GM18951 (cell line): ENCODE measurements around the gene PRKN.

Source experiments
- POLR2A ChIP-seq: IDR thresholded peaks from 4 replicates; pipeline ENCODE4 v1.6.1; 2011; ENCODE audit warnings: mild to moderate bottlenecking; ENCODE audit not compliant: insufficient read length, insufficient read depth; ENCODE audit errors: extremely low read depth
- in situ Hi-C: fragments of 300-500 bp; cut with MboI; formaldehyde crosslinking; loops from one replicate; pipeline ENCODE4 v1.12.0; 2022; ENCODE audit warnings: low sequenced_read_pairs, mixed read lengths, inconsistent platforms; ENCODE audit not compliant: unreplicated experiment

The PRKN gene

DNA sequence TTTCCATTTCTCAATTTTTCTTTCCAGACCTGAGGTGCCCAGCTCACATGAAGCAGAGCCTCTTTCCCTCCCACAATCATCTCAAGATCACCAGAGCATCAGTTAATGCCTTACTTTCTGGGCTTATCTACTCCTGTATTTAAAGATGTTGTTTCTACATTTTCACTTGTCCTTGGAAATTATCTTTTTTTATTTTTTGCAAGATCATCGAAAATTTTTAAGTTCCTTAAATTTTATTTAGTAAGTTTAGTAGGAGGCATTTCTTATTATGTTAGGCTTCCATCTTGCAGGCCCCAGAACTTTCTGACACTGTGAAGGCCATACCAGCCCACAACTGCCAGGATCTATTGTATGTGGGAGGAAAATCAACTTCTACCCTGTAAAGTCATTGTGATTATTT is 466.0 kb downstream of the PRKN start:
- in situ Hi-C loops = no loop called here
- TF ChIP-seq POLR2A = no peak

DNA sequence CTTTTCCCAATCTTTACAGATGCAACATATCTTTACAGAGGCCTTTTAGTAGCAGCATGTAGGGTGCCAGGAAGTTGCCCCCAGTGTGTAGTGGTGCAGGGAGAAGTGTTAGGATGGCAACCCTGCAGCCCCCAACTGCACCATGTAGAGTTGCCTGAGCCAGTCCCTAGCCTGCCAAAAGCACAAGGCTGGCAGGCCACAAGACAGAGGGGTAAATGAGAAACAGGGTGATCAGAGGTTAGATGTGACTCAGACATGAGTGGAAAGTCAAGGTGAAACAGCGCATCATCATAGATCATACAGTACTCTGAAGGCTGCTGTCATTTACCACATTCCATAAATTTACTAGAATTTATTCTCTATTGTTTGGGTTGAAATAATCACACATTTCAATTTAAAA is 467.5 kb downstream of the PRKN start:
- in situ Hi-C loops = no loop called here
- TF ChIP-seq POLR2A = no peak

DNA sequence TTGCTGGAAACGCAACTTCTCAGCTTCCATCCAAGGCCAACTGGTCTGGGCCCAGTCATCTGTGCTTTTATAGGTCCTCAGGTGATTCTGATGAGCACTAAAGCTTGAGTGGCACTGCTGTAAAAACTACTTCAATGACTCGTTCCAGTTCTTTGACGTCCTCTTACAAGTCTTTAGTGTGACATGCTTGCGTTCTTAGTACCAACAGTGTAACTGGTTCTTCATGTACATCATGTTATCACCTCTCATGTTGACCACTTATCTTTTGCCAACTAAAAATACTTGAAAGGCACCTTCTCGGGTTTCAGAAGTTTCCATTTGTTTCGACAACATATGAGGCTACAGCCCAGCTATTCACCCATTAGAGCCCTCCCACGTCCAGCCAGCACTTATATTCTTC is 468.9 kb downstream of the PRKN start:
- no peak for TF ChIP-seq POLR2A
- in situ Hi-C loops = no loop called here

GRCh38 chr6:162256361-162256760 is 471.2 kb downstream of the PRKN start:
- TF ChIP-seq POLR2A = no peak
- in situ Hi-C loops = no loop called here

DNA sequence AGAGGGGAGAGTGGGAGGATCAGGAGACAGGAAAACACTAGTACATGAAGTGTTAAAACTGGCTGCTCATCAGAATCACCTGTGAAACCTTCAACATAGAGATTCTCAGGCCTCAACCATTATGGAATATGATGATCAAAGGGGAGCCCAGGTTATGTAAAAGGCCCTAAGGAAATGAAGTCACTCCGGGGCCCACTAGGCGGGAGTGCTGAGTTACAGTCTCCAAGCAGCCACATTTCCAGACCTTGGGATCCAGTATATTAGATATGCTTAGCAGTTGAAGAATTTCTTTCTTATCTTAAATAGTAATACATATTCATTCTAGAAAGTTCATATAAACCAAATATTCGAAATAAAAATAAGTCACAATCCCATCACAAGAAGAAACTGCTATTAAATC is 476.3 kb downstream of the PRKN start:
- in situ Hi-C loops = no loop called here
- no peak for TF ChIP-seq POLR2A

DNA sequence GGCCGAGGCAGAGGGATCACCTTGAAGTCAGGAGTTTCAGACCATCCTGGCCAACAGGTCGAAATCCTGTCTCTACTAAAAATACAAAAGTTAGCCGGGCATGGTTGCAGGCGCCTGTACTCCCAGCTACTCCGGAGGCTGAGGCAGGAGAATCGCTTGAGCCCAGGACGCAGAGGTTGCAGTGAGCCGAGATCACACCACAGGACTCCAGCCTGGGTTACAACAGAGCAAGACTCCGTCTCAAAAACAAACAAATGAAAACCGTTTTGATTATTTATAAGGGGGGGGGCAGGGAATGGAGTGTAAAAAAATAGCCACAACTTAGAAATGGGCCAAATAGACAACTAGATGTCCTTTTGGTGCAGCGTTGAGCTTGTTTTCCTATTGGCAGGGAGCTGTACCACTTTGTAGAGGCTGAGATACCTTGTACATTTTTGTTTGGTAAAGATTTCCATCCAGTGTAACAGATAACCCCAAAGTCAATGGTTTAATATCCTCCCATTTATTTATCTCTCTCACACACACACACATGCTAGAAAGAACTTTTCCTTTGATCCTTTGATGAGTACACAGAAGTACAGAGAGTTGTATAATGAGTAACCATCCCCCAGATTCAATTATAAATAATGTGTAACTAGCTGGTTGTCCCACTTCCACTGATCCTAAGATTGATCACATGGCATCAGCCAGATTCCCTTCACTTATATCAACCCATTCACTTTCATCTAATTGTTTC is 477.5 kb downstream of the PRKN start:
- TF ChIP-seq POLR2A = no peak
- in situ Hi-C loops = no loop called here

DNA sequence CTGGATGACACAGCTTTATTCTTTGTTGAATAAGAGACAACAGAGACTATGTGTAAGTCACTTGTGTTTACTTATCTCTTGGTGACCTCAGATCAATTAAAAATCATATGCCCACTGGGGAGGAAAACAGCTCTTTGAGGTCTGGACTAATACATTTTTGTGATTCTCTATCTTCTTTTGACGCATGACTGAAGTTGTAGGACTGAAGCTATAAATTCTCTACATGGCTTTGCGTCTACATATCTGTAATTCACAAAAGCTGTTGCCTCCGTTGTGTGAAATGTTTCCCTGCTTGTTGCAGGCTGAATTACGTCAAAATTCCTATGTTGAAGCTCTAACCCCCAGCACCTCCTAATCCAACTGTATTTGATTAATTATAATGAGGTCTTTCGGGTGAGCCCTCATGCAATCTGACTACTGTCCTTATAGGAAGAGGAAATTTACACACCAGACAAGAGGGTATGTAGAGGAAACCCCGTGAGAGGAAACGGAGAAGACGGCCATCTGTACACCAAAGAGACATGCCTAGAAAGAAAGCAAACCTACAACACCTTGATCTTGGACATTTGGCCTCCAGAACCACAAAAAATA is 481.6 kb downstream of the PRKN start:
- in situ Hi-C loops = no loop called here
- no peak for TF ChIP-seq POLR2A

GRCh38 chr6:162244031-162244430 is 483.5 kb downstream of the PRKN start:
- no peak for TF ChIP-seq POLR2A
- in situ Hi-C loops = no loop called here

- no peak for TF ChIP-seq POLR2A
- in situ Hi-C loops = no loop called here
Measured at GRCh38 chr6:162242915-162243314, 484.7 kb downstream of the PRKN start.

DNA sequence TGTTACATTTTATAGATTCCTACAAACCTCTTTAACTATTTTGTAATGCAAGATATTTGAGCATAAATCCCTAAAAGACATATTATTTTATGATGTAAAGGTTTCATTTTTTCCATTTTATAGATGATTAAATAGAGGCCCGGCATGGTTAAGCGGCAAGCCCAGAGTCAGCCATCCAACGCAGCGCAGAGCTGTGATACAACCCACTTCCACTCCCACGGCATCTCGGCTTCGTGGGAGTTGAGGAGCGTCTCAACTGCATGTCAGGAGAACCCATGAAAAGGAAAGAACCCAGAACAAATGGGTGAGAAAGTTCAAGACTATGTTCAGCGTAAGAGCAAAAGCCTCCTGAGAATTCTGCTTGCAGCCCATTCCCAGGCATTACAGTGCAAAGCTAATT is 488.2 kb downstream of the PRKN start:
- in situ Hi-C loops = no loop called here

DNA sequence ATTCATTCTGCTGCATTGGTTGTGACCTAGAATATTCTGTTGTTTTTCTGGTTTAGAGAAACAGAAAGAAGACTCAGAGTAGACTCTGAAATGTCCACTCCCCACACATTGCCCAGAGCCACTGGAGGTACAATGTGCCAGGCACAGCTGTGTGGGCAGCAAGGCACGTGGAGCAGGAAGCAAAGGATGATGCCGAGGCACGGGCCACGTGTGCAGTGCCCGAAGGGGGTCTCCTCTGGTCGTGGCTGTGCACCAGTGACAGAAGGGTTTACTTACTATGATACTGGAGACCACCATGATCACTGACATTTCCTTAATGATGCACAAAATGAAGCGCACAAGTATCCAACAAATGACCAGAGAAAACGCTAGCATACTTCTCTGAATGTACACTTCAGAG is 488.9 kb downstream of the PRKN start:
- no peak for TF ChIP-seq POLR2A
- in situ Hi-C loops = no loop called here

More for the DNA sequence above, 488.2 kb downstream of the PRKN start:
- TF ChIP-seq POLR2A = no peak

- in situ Hi-C loops = no loop called here
- no peak for TF ChIP-seq POLR2A
Measured at GRCh38 chr6:162237331-162237730, 490.2 kb downstream of the PRKN start.

GRCh38 chr6:162234631-162235030 is 492.9 kb downstream of the PRKN start:
- no peak for TF ChIP-seq POLR2A
- in situ Hi-C loops = no loop called here

GRCh38 chr6:162230147-162230752 is 497.3 kb downstream of the PRKN start:
- TF ChIP-seq POLR2A = no peak
- in situ Hi-C loops = no loop called here
